ENCODE results near the gene STAG1. TPM values are rescaled to one million over a fixed set of nuclear protein-coding genes. Genes with fewer than 3 reads are reported as not detected.

Gene STAG1
- total and polyA plus RNA-seq, 2 of the 13 experiments (the other 11 are each of a cell fraction or from before 2014, with no cell fraction given), result 6.2 to 25.9 TPM

GRCh38 chr3:136752422-136753325, 496 bp upstream of the STAG1 start (continued):
- TF ChIP-seq ZNF552 (CRISPR knock-in tag; IDR thresholded peaks at IDR 0.05; ENCODE audit: borderline replicate concordance) (peak; percentile 59; the same call in 1 of the 2 replicates), PHF21A (CRISPR knock-in tag; IDR thresholded peaks at IDR 0.05) (peak; percentile 89; the same call in 1 of the 2 replicates), ZNF713 (CRISPR knock-in tag; IDR thresholded peaks at IDR 0.05) (no peak; the same call in 1 of the 2 replicates), RCOR2 (CRISPR knock-in tag; IDR thresholded peaks at IDR 0.05) (peak; percentile 50; the same call in 1 of the 2 replicates), ZBTB14 (CRISPR knock-in tag; IDR thresholded peaks at IDR 0.05) (peak; percentile 98), MIER3 (CRISPR knock-in tag; IDR thresholded peaks at IDR 0.05; ENCODE audit: borderline replicate concordance) (peak; percentile 78; the same call in 1 of the 2 replicates), JARID2 (CRISPR knock-in tag; IDR thresholded peaks at IDR 0.05; ENCODE audit: insufficient replicate concordance) (no peak), ZNF543 (CRISPR knock-in tag; IDR thresholded peaks at IDR 0.05) (peak; percentile 73; the same call in 1 of the 2 replicates), CENPBD1 (CRISPR knock-in tag; IDR thresholded peaks at IDR 0.05; ENCODE audit: borderline replicate concordance, low read depth) (no peak), ZNF850 (CRISPR knock-in tag; conservative IDR thresholded peaks at IDR 0.05) (0 out of 2 replicates have a peak, but pooled peaks have one; percentile 75), NFYB (CRISPR knock-in tag; IDR thresholded peaks at IDR 0.05) (peak; percentile 73), ZNF205 (CRISPR knock-in tag; IDR thresholded peaks at IDR 0.05) (peak; percentile 87; the same call in 1 of the 2 replicates), SMARCE1 (IDR thresholded peaks at IDR 0.05; ENCODE audit: borderline replicate concordance) (no peak), ZMYM4 (CRISPR knock-in tag; IDR thresholded peaks at IDR 0.05) (peak; percentile 97), POGK (CRISPR knock-in tag; conservative IDR thresholded peaks at IDR 0.05) (peak; percentile 92), ZNF263 (CRISPR knock-in tag; IDR thresholded peaks at IDR 0.05) (peak; percentile 57), ZNF234 (CRISPR knock-in tag; conservative IDR thresholded peaks at IDR 0.05) (no peak), RXRA (CRISPR knock-in tag; IDR thresholded peaks at IDR 0.05) (peak; percentile 67; the same call in 1 of the 2 replicates), ZNF574 (CRISPR knock-in tag; IDR thresholded peaks at IDR 0.05) (peak; percentile 84), THAP11 (CRISPR knock-in tag; IDR thresholded peaks at IDR 0.05) (peak; percentile 83), ZNF773 (CRISPR knock-in tag; IDR thresholded peaks at IDR 0.05; ENCODE audit: borderline replicate concordance) (no peak)
- TF ChIP-seq, protein P1, sequence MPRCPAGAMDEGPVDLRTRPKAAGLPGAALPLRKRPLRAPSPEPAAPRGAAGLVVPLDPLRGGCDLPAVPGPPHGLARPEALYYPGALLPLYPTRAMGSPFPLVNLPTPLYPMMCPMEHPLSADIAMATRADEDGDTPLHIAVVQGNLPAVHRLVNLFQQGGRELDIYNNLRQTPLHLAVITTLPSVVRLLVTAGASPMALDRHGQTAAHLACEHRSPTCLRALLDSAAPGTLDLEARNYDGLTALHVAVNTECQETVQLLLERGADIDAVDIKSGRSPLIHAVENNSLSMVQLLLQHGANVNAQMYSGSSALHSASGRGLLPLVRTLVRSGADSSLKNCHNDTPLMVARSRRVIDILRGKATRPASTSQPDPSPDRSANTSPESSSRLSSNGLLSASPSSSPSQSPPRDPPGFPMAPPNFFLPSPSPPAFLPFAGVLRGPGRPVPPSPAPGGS (CRISPR knock-in tag; IDR thresholded peaks at IDR 0.05), result peak; percentile 91; the same call in 1 of the 2 replicates

Measured in HepG2 (cell line).